ENCODE results near the gene EIPR1. TPM values are rescaled to one million over a fixed set of nuclear protein-coding genes. Genes with fewer than 3 reads are reported as not detected.

Gene EIPR1
- total RNA-seq, 1 experiment from 2014 or later: 27.8 TPM

GRCh38 chr2:3264010-3264744, 113.4 kb downstream of the EIPR1 start:
- H4K8ac ChIP-seq (replicated peaks; ENCODE audit: insufficient read length, low read depth, low read length): no peak overlapping the region
- no peak overlapping the region; a peak in 1 of 5 replicates for H3K4me3 Mint-ChIP-seq
- no peaks in the 10 kb centered on the region for H3K79me2 ChIP-seq (ENCODE audit: insufficient read depth, low read length)
- H3K23ac ChIP-seq (ENCODE audit: insufficient read length, low read depth, low read length): no peak overlapping the region
- H3K56ac ChIP-seq (ENCODE audit: insufficient read length, low read depth, low read length): no peak overlapping the region
- no peaks in the 10 kb centered on the region for H3K9me3 ChIP-seq (ENCODE audit: control insufficient read depth, low read depth, low read length)
- H4K20me1 ChIP-seq (ENCODE audit: control insufficient read depth, insufficient read depth, insufficient read length): no peaks in the 10 kb centered on the region
- no peaks in the 10 kb centered on the region for H3K79me1 ChIP-seq (ENCODE audit: insufficient read depth, low read depth, low read length, poor library complexity, severe bottlenecking)
- H2BK20ac ChIP-seq (ENCODE audit: low read depth, low read length, poor library complexity, severe bottlenecking): no peak overlapping the region
- H3K27me3 Mint-ChIP-seq (ENCODE audit: low read depth): peaks cover 5% of the 10 kb centered on the region
- peaks cover 24 to 28% of the 10 kb centered on the region in 2 experiments for H3K4me1 Mint-ChIP-seq
- no peak overlapping the region for H2BK15ac ChIP-seq (ENCODE audit: low read depth, low read length)
- no peaks in the 10 kb centered on the region for H3K27me3 ChIP-seq (ENCODE audit: insufficient read depth, low read length)
- no peak overlapping the region; a peak in 1 of 7 replicates for H3K27ac Mint-ChIP-seq
- H3K4me1 ChIP-seq (ENCODE audit: insufficient read depth, low read length): no peaks in the 10 kb centered on the region; the same call in 1 of the 2 replicates
- no peak overlapping the region for H3K14ac ChIP-seq (ENCODE audit: insufficient read depth, low read length)
- no peak overlapping the region for H2BK5ac ChIP-seq (ENCODE audit: insufficient read length, low read length)
- H2BK12ac ChIP-seq (ENCODE audit: insufficient read length, low read depth, low read length): no peak overlapping the region
- no peak overlapping the region for H2BK120ac ChIP-seq (ENCODE audit: low read depth, low read length, poor library complexity, severe bottlenecking)
- H3K9me3 Mint-ChIP-seq: no peaks in the 10 kb centered on the region
- H4K91ac ChIP-seq (ENCODE audit: insufficient read length, low read depth, low read length): no peak overlapping the region
- no peak for TF ChIP-seq CTCF (conservative IDR thresholded peaks at IDR 0.05)
- H3K4ac ChIP-seq (ENCODE audit: low read depth, low read length): no peak overlapping the region
- H3K18ac ChIP-seq (ENCODE audit: insufficient read length, low read depth, low read length): no peak overlapping the region
- DNase-seq: no peak
- H3K27ac ChIP-seq (ENCODE audit: insufficient read length, low read depth, low read length): no peak overlapping the region
- H3K23me2 ChIP-seq (ENCODE audit: insufficient read length, low read depth, low read length, poor library complexity, severe bottlenecking): no peaks in the 10 kb centered on the region
- H3T11ph ChIP-seq (ENCODE audit: low read length): no peak overlapping the region
- H2AK5ac ChIP-seq (ENCODE audit: insufficient read length, low read length): no peak overlapping the region
- H3K9ac ChIP-seq (ENCODE audit: extremely low read depth, insufficient read length, low read length): no peak overlapping the region
- no peak overlapping the region for H4K5ac ChIP-seq (ENCODE audit: insufficient read length, low read depth, low read length)
- H3K4me2 ChIP-seq (ENCODE audit: insufficient read depth, insufficient read length, low read length): no peak overlapping the region
- no peak overlapping the region for H2AFZ ChIP-seq (ENCODE audit: low read length)
- no CpG with 5 or more reads among the region's 12 CpGs for WGBS (ENCODE audit: extremely low coverage, insufficient read length, low lambda C conversion rate)
- peaks cover 0 to 7% (median 5%) of the 10 kb centered on the region in 3 experiments; a peak in 3 of 7 replicates for H3K36me3 Mint-ChIP-seq (ENCODE audit: insufficient read depth in 1 of 3, low read depth in 3 of 3)
